ENCODE measurements around the gene KCNQ2.

DNA sequence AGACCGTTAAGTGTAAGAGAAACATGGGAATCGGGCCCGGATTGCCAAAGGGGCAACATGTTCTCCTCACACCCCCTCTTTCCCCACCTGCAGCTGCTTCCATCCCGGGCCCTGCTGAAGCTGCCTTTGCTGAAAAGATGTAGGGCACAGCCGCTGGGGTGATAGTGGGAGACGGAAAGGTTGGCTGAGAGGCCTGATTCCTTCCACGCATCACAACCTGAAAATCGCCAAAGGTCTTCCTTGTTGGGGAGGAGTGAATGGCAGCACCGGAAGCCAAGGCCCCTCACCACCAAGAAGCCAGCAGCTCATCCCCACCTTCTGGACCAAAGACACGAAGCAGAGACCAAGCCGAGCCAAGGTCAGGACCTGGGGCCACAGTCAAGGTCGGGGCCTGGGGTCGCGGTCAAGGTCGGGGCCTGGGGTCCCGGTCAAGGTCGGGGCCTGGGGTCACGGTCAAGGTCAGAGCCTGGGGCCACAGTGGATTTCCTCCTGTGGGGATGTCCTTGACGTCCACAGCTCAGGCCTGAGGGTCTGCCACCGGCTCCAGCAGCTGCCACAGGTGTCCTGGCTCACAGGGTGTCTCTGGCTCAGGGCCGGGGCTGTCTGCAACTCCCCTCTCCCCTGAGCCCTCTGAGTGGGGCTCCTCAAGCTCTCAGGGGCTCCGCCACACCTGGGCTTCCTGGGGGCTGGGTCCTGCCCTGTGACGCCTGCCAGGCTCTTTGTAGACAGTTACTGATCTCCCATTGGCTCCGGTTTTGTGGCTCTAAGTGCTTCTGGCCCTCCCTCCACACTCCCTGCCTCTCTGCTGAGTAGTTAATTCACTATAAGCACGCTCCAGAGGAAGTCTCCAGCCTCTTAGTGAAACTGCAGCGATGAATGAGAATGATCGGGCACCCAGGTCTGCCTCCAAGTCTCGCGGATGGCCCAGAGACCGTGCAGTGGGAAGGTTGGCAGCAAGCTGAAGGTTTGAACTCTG is 105.8 kb downstream of the KCNQ2 start:
- TF ChIP-seq EZH2 (IDR thresholded peaks at IDR 0.05) (no peak), POLR2AphosphoS5 (IDR thresholded peaks at IDR 0.05; ENCODE audit: borderline replicate concordance, low read depth, low read length) (no peak), FOXP2 (optimal IDR thresholded peaks at IDR 0.05; ENCODE audit: control extremely low read depth, extremely low read length, insufficient read depth) (no peak)
